HG03575 (cell line): ENCODE measurements around the gene ANKUB1.
"Not testable (repeated sequence)": the region's sequence is repeated elsewhere in the genome, so short reads cannot be mapped to it uniquely, and the experiment has no call there.

Experiments used
- ATAC-seq: cut with Tn5 transposase; IDR thresholded peaks from one replicate; pipeline ENCODE4 v1.9.1; 2021; ENCODE audit not compliant: unreplicated experiment, insufficient number of reproducible peaks, low FRiP score; ENCODE audit errors: extremely low read depth

The ANKUB1 gene, protein sequence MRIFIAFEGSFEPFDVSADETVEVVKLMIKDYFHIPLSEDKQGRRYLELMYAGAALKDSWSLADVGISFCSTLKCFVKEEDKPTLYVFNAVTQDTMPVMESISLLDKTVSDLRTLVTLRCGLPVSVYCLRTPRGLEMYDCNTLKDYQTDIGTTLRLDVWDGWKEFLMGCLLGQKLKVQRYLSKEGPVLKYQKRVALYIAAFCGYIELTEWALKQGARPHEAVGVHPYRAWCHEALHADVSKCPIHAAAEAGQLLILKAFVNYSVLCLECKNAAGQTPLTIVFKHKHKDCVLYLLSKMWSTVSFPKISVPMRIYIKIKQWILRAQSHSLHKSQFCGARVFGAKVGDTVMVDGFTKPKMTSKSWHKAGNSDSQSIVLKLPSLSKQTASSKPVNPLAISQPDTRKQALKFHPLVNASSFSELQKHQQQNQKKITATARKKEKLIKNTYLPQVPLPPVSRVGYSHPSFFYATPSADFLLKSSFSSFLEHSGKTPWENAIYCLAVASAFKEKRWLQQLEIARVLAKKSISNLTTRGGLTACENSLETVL

DNA sequence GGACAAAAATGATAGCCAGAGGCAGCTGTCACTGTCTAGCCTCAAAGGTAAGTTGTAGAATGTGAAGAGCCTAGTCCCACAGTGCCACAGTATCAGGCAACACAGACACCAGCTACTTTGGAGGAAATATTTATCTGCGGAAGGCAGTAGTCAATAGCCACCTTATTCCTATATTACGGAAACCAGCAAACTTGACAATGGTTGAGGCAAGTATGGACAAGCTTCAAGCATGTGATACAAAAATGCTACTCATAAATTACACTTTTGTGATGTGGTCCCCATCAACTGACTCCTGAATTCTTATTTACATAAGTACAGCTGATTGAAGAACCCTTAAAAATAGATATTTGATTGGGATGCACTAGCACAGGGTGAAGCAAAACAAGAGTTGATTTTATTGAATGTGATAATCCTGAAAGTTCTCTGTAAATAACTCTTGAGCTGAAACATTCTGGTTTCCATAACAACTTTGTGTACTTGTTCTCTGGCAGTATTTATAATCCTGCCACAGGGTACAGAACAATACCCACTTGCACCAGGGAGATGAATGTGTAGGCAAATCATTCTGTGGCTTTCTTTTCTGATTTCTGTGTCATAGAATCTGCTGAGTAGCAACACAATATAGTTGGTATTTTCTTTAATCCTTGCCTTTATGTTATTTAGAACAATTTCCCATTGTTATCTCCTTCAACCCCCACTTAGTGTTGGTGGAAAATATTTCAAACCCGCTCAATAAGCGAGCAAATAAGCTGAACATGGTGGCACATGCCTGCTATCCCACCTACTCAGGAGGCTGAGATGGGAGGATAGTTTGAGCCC, at the start of gene ANKUB1:
Gene ANKUB1 (minus strand): TSS at position 103 of the 819 bp plus-strand sequence. CDS start 188 bp downstream, outside the sequence.
- ATAC-seq = no peak

DNA sequence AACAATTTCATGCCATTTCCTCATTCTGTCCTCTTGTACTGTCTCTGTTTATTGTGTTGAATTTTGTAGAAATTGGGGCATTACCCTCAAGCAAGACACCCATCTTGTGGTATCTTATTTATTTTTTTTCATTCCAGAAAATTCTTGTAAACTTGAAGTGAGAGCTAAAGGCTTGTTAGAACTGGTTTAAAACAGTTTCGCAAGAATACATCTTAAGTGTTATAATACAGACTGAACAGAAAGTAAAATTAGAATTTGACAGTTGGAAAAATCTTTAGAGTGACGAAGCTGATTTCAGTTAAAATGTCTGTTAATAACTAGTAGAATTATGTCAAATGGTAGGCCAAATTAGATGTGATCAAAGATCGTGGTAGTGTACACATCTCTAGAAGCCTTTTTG, 47.5 kb upstream of the ANKUB1 start:
- ATAC-seq = no peak

DNA sequence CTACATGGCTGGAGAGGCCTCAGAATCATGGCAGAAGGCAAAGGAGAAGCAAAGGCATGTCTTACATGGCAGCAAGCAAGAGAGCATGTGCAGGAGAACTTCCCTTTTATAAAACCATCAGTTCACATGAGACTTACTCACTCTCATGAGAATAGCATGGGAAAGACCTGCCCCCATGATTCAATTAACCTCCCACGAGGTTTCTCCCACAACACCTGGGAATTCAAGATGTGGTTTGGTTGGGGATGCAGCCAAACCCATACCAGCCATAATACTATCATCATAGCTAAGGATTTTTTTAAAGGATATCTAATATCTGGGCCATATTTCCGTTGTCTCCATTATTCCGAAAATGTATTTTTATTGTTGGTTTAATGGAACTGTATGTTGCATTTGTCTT, 47.1 kb upstream of the ANKUB1 start:
- not testable (repeated sequence) for ATAC-seq

DNA sequence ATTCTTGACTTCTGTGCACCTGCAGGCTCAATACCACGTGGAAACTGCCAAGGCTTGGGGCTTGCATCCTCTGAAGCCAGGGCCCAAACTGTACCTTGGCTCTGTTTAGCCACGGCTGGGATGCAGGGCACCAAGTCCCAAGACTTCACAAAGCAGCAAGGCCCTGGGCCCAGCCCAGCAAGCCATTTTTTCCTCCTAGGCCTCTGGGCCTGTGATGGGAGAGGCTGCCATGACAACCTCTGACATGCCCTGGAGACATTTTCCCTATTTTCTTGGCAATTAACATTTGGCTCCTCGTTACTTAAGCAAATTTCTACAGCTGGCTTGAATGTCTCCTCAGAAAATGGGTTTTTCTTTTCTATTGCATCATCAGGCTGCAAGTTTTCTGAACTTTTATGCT, 46.1 kb upstream of the ANKUB1 start:
- not testable (repeated sequence) for ATAC-seq

DNA sequence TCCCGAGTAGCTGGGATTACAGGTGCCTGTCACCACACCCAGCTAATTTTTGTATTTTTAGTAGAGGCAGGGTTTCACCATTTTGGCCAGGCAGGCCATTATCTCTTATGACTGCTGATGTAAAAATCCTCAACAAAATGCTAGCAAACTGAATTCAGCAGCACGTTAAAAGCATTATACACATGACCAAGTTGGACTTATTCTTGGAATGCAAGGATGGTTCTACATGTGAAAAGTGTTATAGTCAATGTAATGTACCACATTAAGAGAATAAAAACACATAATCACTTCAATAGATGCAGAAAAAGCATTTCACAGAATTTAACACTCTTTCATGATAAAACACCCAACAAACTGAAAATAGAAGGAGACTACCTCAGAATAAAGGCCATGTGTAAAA, 40.9 kb upstream of the ANKUB1 start:
- ATAC-seq = no peak

DNA sequence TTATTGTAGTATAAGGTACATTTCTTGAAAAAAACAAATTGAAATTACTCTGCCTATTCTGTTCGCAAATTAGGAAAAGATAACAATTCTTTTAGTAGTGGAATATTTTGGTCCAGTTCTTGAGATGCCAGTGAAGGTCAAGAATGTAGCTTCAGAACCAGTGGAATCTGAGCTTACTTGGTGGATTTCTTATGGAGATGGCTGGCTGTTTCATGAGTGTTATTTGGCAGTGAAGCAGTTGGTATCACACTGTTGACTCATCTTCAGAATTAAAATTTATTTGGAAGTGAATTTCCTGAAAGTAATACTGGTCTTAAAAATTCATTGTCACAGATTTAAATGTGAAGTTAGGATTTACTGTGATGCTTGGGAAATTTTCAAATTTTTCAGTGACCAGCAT, 39.7 kb upstream of the ANKUB1 start:
- no peak for ATAC-seq

DNA sequence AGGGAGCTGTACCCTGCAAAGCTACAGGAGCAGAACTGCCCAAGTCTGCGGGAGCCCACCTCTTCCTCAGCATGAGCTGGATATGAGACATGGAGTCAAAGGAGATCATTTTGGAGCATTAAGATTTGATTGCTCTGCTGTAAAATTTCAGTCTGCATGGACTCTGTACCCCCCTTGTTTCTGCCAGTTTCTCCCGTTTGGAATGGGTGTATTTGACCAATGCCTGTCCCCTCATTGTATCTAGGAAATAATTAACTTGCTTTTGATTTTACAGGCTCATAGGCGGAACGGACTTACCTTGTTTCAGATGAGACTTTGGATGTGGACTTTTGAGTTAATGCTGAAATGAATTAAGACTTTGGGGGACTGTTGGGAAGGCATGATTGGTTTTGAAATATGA, 39.0 kb upstream of the ANKUB1 start:
- no peak for ATAC-seq

DNA sequence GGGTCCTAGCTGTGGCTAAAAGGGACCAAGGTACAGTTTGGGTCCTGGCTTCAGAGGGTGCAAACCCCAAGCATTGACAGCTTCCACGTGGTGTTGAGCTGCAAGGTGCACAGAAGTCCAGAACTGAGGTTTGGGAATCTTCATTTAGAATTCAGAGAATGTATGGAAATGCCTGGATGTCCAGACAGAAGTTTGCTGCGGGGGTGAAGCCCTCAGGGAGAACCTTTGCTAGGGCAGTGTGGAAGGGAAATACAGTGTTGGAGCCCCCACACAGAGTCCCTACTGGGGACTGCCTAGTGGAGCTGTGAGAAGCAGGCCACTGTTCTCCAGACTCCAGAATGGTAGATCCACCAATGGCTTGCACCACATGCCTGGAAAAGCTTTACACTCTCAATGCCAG, 38.5 kb upstream of the ANKUB1 start:
- no peak for ATAC-seq

DNA sequence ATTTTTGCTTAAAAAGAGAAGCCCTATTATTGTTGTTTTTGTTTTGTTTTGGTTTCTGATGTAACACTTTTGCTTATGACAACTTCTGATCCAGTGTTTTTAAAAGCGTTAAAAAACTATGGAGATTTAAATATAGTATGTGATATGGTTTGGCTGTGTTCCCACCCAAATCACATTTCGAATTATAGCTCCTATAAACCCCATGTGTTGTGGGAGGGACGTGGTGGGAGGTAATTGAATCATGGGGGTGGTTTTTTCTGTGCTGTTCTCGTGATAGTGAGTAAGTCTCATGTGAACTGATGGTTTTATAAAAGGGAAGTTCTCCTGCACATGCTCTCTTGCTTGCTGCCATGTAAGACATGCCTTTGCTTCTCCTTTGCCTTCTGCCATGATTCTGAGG, 37.3 kb upstream of the ANKUB1 start:
- not testable (repeated sequence) for ATAC-seq

DNA sequence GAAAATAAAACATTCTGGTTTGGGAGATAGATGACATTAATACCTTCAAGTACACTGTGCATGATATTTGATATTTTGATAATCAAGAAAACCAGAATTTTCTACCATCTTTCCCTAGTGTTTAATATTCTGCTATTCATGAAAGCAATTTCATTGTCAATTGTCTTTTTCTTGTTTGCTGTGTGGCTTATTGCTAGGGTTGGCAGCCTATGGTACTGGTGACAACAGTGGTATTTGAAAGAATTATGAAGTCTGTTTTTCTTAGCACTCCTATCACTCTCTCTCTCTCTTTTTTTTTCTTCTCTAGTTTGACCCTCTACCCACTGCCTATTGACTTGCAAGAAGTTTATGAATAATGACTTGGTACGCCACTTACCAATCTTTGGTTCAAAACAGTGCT, 36.0 kb upstream of the ANKUB1 start:
- ATAC-seq = no peak

DNA sequence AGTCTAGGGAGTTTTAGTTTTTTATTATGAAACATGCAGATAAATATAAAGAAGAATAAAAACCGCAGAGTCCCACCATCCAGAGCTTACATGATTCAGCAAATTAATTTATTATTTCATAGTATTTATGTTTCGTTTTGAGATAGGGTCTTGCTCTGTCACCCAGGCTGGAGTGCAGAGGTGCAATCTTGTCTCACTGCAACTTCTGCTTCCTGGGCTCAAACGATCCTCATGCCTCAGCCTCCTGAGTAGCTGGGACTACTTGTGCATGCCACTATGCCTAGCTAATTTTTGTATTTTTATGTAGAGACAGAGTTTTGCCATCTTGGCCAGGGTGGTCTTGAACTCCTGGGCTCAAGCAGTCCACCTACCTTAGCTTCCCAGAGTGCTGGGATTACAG, 34.3 kb upstream of the ANKUB1 start:
- ATAC-seq = no peak

DNA sequence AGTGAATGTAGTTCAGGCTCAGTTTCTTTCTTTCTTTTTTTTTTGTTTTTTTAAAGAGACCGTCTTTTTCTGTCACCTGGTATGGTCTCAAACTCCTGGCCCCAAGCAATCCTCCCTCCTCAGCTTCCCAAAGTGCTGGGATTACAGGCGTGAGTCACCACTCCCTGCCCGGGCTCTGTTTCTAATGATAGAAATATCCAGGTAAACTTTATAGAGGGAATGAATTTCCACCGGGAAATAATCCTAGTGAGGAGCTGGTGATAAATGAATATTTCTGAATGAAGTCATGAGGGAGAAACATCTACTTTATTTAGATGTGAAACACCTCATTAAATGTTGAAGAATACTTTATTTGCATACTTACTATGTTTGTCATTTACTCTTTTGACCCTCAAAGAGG, 27.8 kb upstream of the ANKUB1 start:
- ATAC-seq = no peak

DNA sequence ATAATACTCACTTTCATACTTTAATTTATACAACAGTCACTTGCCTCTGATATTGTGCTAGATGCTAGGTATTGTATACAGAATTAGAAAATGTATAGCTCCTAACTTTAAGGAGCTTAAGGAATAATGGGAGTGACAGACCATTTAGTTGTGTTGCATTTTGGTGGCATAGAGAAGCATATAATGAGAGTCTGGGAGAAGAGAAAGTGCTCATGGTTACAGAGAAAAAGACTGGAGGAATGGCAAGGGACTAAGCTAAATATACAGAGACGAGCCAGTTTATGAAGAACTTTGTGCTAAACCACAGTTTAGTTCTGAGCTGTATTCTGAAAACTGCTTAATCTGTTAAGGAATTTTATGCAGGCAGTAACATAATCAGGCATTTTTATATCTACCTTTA, 27.1 kb upstream of the ANKUB1 start:
- ATAC-seq = no peak

DNA sequence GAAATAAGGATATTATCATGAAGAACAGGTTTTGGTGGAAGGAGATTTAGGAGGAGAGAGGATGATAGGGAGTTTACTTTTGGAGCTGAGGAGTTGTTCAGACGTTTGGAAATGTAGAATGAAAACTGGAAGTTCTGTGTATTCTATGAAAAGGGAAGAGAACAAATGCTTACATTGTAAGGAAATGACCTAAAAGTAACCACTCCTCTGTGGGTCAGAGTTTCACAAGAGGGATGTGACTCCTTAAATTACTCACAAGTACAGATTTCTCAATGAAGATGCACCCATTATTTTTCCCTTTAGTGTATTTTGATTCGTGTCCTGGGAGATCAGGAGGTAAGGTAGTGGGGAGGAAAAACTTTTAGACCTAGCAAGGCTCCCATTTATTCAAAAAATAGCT, 24.6 kb upstream of the ANKUB1 start:
- ATAC-seq = no peak

DNA sequence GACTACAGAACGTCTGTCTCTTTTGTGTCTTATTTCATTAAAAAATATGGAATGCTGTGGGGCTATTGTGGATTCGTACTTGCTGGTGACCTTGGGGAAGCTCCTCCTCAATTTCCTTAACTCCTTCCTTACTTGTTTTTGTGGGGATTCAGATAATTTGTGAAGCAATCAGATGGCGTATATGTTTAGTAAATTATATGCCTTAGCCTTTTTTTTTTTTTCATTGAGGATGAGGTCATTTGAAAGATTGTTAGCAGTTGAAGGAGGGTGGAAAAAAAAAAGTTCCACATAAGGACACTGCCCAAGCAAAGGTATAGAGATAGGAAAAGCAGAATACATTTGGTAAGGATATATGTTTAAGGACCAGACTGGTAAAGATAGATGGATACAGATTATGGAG, 24.0 kb upstream of the ANKUB1 start:
- no peak for ATAC-seq

DNA sequence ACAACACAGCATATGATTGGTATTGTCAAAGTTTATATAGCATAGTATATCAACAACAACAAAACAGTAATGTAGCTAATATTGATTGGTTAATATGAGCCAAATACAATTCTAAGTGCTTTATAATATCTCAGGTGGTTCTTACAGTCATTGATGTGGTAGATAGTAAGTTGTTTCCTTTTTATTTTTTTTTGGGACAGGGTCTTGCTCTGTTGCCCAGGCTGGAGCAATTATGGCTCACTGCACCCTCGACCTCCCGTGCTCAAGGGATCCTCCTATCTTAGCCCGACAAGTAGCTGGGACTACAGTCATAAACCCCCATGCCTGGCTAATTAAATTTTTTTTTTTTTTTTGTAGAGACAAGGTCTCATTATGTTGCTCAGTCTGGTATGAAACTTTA, 23.4 kb upstream of the ANKUB1 start:
- ATAC-seq = no peak

DNA sequence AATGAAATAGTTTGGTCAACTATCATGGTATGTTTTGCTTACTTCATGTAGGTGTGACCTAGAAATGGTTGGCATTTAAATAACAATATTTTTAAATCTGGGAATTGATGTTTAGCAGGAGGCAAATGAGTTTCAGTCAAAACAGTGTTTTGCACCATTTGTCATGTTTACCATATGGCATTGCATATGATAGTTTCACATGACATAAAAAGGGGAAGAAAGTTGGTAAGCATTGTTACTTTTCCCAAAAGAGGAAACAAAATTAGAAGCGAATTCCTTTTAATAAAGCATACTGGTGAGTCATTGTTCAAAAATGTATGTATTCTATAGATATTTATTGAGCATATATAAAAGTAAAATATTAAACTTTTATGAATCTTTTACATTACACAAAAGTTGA, 23.0 kb upstream of the ANKUB1 start:
- no peak for ATAC-seq

DNA sequence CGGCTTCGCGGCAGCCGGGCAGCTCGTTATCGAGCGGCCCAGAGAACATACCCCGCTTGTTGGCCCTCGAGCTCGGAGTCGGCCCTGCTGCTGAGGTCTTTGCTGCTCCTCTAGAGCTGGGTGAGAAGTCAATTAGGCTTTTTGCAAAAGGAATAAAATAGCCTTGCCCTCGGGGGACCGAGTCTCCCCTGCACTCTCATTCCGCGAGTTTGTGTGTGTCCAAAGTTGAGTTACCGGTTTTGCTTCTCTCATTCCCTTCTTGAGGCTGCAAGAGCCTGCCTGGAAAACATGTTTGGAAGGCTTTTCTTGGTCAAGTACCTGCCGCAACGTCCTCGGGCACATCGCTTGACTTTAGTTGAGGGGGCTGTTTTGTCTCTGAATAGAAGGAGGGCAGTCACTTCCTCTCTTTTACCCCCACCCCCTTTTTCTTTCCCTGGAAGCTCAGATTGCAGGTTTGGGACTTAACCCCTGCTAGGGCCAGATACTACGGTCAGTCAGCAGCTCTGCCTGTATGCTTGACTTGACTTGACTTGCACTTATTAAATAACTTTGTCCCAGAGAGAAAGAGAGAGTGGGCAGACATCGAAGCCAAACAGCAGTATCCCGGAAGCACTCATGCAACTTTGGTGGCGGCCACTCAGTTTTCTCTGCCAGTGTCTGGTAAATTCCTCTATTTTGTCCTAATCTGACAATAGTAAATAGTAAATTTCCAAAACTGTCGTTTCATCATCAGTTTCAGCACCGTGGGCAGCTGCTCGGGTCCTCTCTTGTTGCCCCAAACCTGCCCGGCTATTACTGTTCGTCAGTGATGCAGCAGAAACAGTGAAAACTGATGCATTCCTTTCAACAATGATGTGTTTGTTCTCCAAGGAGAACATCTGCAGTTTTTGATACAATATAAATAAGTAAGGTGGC, 21.3 kb upstream of the ANKUB1 start:
- ATAC-seq = peak; percentile 2
